Ramos (cell line): ENCODE results near the gene CLCN5.

Source experiments
- in situ Hi-C: fragments of 300-500 bp; cut with MboI; formaldehyde crosslinking; loops from one replicate; pipeline ENCODE4 v1.14.3; 2022; ENCODE audit warnings: low sequenced_read_pairs; ENCODE audit not compliant: unreplicated experiment

Gene CLCN5

DNA sequence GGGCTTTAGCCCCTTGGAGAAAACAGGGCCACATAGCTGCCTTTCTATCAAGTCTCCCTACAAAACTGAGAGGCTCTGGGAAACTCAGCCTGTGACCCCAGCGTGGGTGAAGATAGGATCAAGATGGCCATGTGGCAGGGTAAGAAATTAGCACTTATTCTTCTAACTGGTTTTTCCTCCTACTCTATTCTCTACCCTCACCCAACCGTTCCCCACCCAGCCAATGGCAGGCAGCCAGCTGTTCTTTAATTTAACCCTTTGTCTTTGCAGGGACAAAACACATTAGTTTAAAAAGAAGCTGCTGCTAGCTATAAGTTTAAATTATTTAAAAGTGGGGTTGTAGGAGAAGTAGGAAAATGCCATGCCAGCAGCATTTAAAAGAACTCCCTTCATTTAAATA lies 2.8 kb downstream of the CLCN5 start:
- in situ Hi-C loops = no loop called here

GRCh38 chrX:49930039-49930438 lies 7.6 kb downstream of the CLCN5 start:
- in situ Hi-C loops = no loop called here

DNA sequence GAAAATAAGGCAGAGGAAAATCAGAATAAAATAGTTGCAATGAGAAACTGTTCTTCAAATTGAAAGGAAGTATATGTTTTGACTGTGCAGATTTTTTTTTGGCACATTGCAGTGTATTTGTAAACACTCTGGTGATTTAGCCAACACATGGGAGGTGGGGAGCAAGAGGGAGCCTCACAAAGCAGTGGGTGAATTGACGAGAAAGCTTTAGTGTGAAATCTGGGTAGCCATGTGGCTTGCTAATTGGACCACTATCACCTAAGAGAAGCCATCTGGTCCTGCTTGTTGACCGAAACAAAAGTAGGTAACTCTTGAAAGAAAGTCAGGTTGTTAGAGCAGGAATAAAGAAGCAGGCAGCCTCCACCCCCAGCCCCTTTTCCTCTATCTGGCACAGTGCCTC lies 10.4 kb downstream of the CLCN5 start:
- in situ Hi-C loops = no loop called here

DNA sequence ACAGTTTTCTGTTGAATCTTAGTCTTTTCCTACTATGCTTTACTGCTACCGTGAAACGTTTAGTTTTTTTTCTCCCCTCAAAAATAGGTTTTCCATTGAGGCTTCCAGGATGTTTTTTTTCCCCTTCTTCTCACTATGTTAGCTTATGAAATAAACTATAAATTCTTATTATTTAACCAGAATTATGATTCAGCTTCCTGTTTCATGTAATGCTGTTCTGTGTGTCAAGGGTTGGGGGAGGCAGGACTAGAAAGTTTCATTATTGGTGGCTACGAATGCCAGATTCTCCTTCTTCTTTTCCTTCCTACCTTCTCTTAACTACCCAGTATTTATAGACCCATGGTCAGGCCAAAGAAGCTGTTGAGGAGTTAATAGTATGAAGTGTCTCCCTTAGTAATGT lies 11.8 kb downstream of the CLCN5 start:
- in situ Hi-C loops = no loop called here

- in situ Hi-C loops = no loop called here
Measured at GRCh38 chrX:49934729-49935128, 12.3 kb downstream of the CLCN5 start.

DNA sequence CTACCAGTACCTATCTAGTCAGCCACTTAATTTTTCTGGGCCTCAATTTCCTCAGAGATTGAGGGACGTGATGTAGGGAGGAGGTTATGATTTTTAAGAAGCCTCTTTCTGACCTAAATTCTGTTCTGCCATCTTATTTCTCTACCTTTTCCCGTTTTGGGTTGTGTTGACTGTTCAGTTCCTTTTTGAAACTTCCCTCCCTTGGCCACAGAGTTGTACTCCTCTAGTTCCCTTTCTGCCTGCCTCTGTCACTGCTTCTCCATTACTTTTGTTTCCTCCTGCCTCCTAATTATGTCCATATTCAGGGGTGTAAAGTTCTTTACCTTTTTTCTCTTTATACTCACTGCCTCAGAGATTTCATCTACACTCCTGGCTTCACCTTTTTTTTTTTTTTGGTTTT lies 25.4 kb downstream of the CLCN5 start:
- in situ Hi-C loops = no loop called here

DNA sequence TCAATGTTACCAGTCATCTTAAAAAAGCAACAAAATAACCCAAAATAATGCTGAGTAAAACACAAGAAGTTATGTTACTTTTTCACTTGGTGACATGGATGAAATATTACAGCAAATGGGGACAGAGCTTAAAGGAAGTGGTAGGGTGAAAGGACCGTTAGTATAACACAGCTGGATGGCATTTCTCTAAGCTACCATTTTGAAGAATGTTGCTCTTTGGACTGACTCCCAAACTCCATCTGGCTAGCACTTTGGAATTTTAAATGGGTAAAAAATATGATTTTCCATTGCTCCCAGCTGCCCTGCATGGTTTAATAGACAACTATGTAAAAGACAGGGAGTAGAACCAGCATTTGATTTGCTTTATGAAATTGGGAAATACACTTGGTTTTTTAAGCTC lies 27.6 kb downstream of the CLCN5 start:
- in situ Hi-C loops = no loop called here

GRCh38 chrX:49951524-49952193 lies 29.3 kb downstream of the CLCN5 start:
- in situ Hi-C loops = no loop called here

- in situ Hi-C loops = no loop called here
Measured at GRCh38 chrX:49956313-49956712, 33.9 kb downstream of the CLCN5 start.

DNA sequence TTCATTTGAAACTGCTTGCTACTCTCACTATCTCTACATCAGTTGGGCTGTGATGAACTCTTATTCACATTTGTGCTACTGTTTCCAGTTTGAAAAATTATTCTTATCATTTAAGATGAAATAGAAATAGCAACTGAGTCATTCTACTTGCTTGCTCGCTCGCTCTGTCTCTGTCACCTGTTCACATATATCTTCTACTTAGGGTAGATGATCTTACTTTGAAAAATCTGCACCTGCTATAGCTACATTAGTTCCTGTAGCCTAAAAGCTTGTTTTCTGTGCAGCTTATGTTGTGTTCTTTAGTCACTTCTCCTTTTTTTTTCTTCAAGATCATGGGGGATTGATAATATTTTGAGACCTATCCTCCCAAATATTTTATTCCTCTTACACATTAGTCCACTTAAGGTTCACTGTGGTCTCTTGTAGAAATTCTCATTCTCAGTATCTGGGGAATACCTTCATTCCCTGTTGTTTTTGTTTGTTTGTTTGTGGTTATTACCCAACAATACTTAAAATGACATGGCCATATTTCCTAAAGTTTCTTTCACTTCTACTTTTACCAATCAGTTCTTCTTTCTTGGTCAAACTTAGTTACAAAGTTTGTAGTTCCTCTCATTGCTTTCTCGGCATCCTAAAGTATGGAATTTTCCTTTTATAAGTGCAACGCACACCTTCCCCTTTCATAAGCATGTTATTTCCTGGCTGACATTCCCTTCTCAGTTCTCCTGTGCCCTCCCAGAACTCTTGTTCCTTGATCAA lies 36.5 kb downstream of the CLCN5 start:
- in situ Hi-C loops = no loop called here

DNA sequence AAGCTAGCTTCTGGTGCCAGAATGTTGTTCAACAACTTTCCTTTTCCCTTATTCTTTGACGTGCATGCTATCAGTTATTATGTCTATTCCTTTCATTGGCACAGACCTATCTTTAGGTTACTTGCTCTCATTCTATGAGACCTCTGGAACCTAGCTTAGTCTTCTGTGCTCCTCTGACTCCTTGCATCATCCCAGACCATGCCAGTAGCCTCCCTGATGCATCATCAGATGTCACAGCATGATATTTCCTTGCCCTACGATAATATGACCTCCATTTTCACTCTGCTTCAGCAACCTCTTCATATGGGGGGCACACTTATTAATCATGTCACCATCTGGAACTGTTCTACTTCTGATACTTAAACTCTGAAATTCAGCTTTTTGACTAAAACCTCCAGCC lies 37.2 kb downstream of the CLCN5 start:
- in situ Hi-C loops = no loop called here

DNA sequence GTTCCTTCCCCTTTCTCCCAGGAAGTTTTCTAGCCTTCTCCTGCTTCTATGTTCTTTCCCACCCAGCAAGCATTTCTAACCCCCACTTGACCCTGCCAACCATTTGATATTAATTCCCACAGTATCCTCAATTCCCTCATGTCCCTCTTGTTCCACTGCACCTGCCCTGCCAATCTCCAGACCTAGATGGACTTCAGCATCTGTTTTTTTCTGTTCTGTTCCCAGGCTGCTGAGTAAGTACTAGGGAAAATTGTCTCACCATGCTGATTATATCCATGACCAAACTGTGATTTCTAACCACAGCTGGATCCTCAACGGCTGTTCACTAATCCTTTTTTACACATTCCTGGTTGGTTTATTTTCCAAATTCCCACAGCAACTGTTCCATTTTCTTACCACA lies 37.7 kb downstream of the CLCN5 start:
- in situ Hi-C loops = no loop called here

DNA sequence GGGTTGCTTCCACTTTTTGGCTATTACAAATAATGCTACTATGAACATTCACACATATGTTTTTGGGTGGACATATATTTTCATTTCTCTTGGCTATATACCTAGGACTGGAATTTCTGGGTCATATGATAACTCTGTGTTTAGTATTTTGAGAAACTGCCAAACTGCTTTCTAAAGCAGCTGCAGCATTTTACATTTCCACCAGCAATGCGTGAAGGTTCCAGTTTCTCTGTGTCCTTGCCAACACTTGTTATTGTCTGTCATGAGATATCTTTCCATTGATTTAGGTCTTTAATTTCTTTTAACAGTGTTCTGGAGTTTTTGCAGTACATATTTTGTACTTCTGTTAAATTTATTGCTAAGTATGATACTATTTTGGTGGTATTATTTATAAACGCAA lies 48.3 kb downstream of the CLCN5 start:
- in situ Hi-C loops = no loop called here

GRCh38 chrX:49972328-49972860 lies 50.0 kb downstream of the CLCN5 start:
- in situ Hi-C loops = no loop called here

GRCh38 chrX:49976682-49977197 lies 54.3 kb downstream of the CLCN5 start:
- in situ Hi-C loops = no loop called here

- in situ Hi-C loops = no loop called here
Measured at GRCh38 chrX:49977319-49978090, 55.1 kb downstream of the CLCN5 start.

DNA sequence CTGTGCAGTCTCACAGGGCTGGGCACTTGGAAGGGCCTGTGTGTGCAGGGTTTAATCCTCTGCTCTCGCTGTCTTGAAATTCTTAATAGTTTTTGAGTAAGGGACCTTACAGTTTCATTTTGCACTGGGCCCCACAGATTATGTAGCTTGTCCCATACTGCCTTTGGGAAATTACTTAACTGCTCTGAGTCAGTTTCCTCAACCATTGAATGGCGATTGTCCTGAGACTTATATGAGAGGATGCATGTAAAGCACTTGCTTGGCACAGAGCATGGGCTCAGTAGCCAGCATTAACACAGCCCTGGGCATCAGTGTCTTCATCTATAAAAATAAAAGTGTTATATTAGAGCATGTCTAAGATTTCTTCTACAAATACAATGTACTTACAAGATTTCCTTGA lies 55.8 kb downstream of the CLCN5 start:
- in situ Hi-C loops = no loop called here

DNA sequence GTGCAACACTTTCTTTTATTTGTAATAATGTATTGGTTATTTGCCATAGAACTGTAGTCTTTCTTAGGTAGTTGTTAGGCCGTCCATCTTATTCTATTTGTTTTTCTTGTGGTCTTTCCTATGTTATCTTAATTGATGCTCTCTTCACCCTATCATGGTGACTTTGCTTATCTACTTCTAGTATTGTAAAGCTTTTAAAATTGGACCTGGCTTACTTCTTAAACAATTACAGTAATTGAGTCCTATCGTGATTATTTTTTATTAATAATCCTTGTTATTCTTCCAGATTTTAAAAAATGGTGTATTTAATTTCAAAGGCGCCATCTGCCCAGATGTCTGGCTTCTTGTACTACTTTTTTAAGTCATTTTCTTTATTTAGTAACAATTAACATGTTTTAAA lies 63.7 kb downstream of the CLCN5 start:
- in situ Hi-C loops = no loop called here

GRCh38 chrX:49987651-49988050 lies 65.3 kb downstream of the CLCN5 start:
- in situ Hi-C loops = no loop called here

- in situ Hi-C loops = no loop called here
Measured at GRCh38 chrX:49988143-49988542, 65.7 kb downstream of the CLCN5 start.

- in situ Hi-C loops = no loop called here
Measured at GRCh38 chrX:49991758-49992157, 69.4 kb downstream of the CLCN5 start.
